Neural progenitor cell (in vitro differentiated cells): Measurements from ENCODE around the gene RNF157. TPM values are rescaled to one million over a fixed set of nuclear protein-coding genes. Genes with fewer than 3 reads are reported as not detected.

ENCODE experiments used
- DNase-seq: peaks from one replicate; pipeline ENCODE4 v3.0.0-alpha.2; 2016; ENCODE audit warnings: low spot score
- H2AFZ ChIP-seq: fragments of 200-600 bp; sonication (generic); replicated peaks from 2 replicates; pipeline ENCODE4 v1.6.1; 2016; ENCODE audit warnings: antibody characterized with exemption
- H3F3A ChIP-seq: fragments of 200-600 bp; sonication (generic); 2 replicates; pipeline ENCODE4 v1.6.1; 2016; ENCODE audit warnings: antibody characterized with exemption, low read depth
- H3K27ac ChIP-seq: fragments of 200-600 bp; sonication (generic); 2 replicates; pipeline ENCODE4 v1.5.1; 2016; ENCODE audit warnings: mild to moderate bottlenecking
- H3K27me3 ChIP-seq: fragments of 200-600 bp; sonication (generic); 2 replicates; pipeline ENCODE4 v1.6.1; 2016; ENCODE audit warnings: mild to moderate bottlenecking, moderate library complexity
- H3K36me3 ChIP-seq: fragments of 200-600 bp; sonication (generic); 2 replicates; pipeline ENCODE4 v1.5.1; 2016
- H3K4me1 ChIP-seq: fragments of 200-600 bp; sonication (generic); 2 replicates; pipeline ENCODE4 v1.6.1; 2016; ENCODE audit warnings: mixed run types
- H3K4me2 ChIP-seq: fragments of 200-600 bp; sonication (generic); 2 replicates; pipeline ENCODE4 v1.6.1; 2016
- H3K4me3 ChIP-seq: fragments of 200-600 bp; sonication (generic); 2 replicates; pipeline ENCODE4 v1.5.1; 2016
- H3K79me2 ChIP-seq: fragments of 200-600 bp; sonication (generic); 2 replicates; pipeline ENCODE4 v1.6.1; 2016; ENCODE audit warnings: low read depth
- H3K9ac ChIP-seq: fragments of 200-600 bp; sonication (generic); 2 replicates; pipeline ENCODE4 v1.6.1; 2016
- H3K9me3 ChIP-seq: fragments of 200-600 bp; sonication (generic); 2 replicates; pipeline ENCODE4 v1.5.1; 2016; ENCODE audit warnings: low read depth
- H4K20me1 ChIP-seq: fragments of 200-600 bp; sonication (generic); 2 replicates; pipeline ENCODE4 v1.6.1; 2016; ENCODE audit warnings: low read depth
- H3K27ac Mint-ChIP-seq: 3 replicates; pipeline ENCODE4 v1.8.0; 2021; ENCODE audit warnings: mixed read lengths
- H3K27me3 Mint-ChIP-seq: 2 replicates; pipeline ENCODE4 v1.8.0; 2022; ENCODE audit warnings: low read depth, mild to moderate bottlenecking, inconsistent platforms, moderate library complexity, mixed read lengths; ENCODE audit not compliant: insufficient read depth
- H3K36me3 Mint-ChIP-seq: 3 replicates; pipeline ENCODE4 v1.8.0; 2021; ENCODE audit warnings: mixed read lengths
- H3K4me1 Mint-ChIP-seq: 3 replicates; pipeline ENCODE4 v1.8.0; 2021; ENCODE audit warnings: mixed read lengths
- H3K4me3 Mint-ChIP-seq: 3 replicates; pipeline ENCODE4 v1.8.0; 2021; ENCODE audit warnings: mild to moderate bottlenecking, moderate library complexity, mixed read lengths
- H3K9me3 Mint-ChIP-seq: 3 replicates; pipeline ENCODE4 v1.8.0; 2020; ENCODE audit warnings: mixed read lengths
- CTCF ChIP-seq: fragments of 200-600 bp; sonication (generic); IDR thresholded peaks from 2 replicates; pipeline ENCODE4 v1.5.1; 2017; ENCODE audit warnings: antibody characterized with exemption, mild to moderate bottlenecking
- EZH2 ChIP-seq: fragments of 200-600 bp; sonication (generic); IDR thresholded peaks from 2 replicates; pipeline ENCODE4 v1.6.1; 2017; ENCODE audit warnings: antibody characterized with exemption, mild to moderate bottlenecking, moderate library complexity
- EZH2phosphoT487 ChIP-seq: fragments of 200-600 bp; sonication (generic); IDR thresholded peaks from 2 replicates; pipeline ENCODE4 v1.6.1; 2017; ENCODE audit warnings: antibody characterized with exemption
- total RNA-seq: library from RNA; depleted of rRNA; stranded (reverse); fragments of >200 nt; gene quantifications from 2 replicates; pipeline ENCODE4 v1.2.3, GENCODE V29; 2015; ENCODE audit warnings: low replicate concordance

RNF157 gene
- total RNA-seq, 1 donor from 2014 or later: 21.0 TPM

GRCh38 chr17:76279742-76280287, 39.5 kb upstream of the RNF157 start:
- Histone ChIP-seq H3F3A (no peaks in the 10 kb centered on the region), H4K20me1 (no peaks in the 10 kb centered on the region), H2AFZ (no peak overlapping the region), H3K36me3 (no peaks in the 10 kb centered on the region), H3K27ac (no peak overlapping the region), H3K9me3 (no peaks in the 10 kb centered on the region), H3K79me2 (no peaks in the 10 kb centered on the region), H3K4me2 (no peak overlapping the region), H3K9ac (no peak overlapping the region), H3K4me3 (no peak overlapping the region), H3K27me3 (no peaks in the 10 kb centered on the region), H3K4me1 (no peaks in the 10 kb centered on the region)
- peak overlapping the region; percentile 72 for H3K27ac Mint-ChIP-seq
- no peaks in the 10 kb centered on the region for H3K9me3 Mint-ChIP-seq
- H3K4me3 Mint-ChIP-seq: no peak overlapping the region
- no peaks in the 10 kb centered on the region for H3K36me3 Mint-ChIP-seq
- no peak for TF ChIP-seq CTCF
- H3K4me1 Mint-ChIP-seq: peaks cover 2% of the 10 kb centered on the region
- no peak for DNase-seq
- peaks cover 5% of the 10 kb centered on the region for H3K27me3 Mint-ChIP-seq

- H3K9ac ChIP-seq: no peak overlapping the region
- H3K27me3 ChIP-seq: no peaks in the 10 kb centered on the region
- Mint-ChIP-seq H3K36me3 (no peaks in the 10 kb centered on the region), H3K4me1 (peaks cover 2% of the 10 kb centered on the region), H3K9me3 (no peaks in the 10 kb centered on the region), H3K4me3 (no peak overlapping the region), H3K27ac (peak overlapping the region; percentile 72), H3K27me3 (peaks cover 5% of the 10 kb centered on the region)
- no peaks in the 10 kb centered on the region for H3K79me2 ChIP-seq
- H3K36me3 ChIP-seq: no peaks in the 10 kb centered on the region
- H3K4me2 ChIP-seq: no peak overlapping the region
- no peak overlapping the region for H3K4me3 ChIP-seq
- TF ChIP-seq CTCF (peak; percentile 98), EZH2 (no peak)
- H2AFZ ChIP-seq: no peak overlapping the region
- DNase-seq: peak; percentile 91
- H3K9me3 ChIP-seq: no peaks in the 10 kb centered on the region
- no peaks in the 10 kb centered on the region for H3F3A ChIP-seq
- H4K20me1 ChIP-seq: no peaks in the 10 kb centered on the region
- H3K4me1 ChIP-seq: no peaks in the 10 kb centered on the region
- no peak overlapping the region for H3K27ac ChIP-seq
Observed at GRCh38 chr17:76278952-76279741, 38.9 kb upstream of the RNF157 start.

GRCh38 chr17:76278268-76278908, 38.1 kb upstream of the RNF157 start:
- Mint-ChIP-seq H3K4me1 (peaks cover 2% of the 10 kb centered on the region), H3K9me3 (no peaks in the 10 kb centered on the region), H3K27ac (no peak overlapping the region), H3K27me3 (peaks cover 5% of the 10 kb centered on the region), H3K4me3 (no peak overlapping the region), H3K36me3 (no peaks in the 10 kb centered on the region)
- peaks cover 2% of the 10 kb centered on the region for H3F3A ChIP-seq
- no peaks in the 10 kb centered on the region for H3K4me1 ChIP-seq
- H3K9ac ChIP-seq: no peak overlapping the region
- no peaks in the 10 kb centered on the region for H3K36me3 ChIP-seq
- no peaks in the 10 kb centered on the region for H3K27me3 ChIP-seq
- DNase-seq: no peak
- H3K4me3 ChIP-seq: no peak overlapping the region
- H3K79me2 ChIP-seq: no peaks in the 10 kb centered on the region
- TF ChIP-seq EZH2 (no peak), CTCF (no peak), EZH2phosphoT487 (no peak)
- H4K20me1 ChIP-seq: no peaks in the 10 kb centered on the region
- no peak overlapping the region for H3K4me2 ChIP-seq
- no peaks in the 10 kb centered on the region for H3K9me3 ChIP-seq
- no peak overlapping the region for H3K27ac ChIP-seq
- H2AFZ ChIP-seq: no peak overlapping the region
